ENCODE data around the gene PSMC3.

PSMC3 gene

DNA sequence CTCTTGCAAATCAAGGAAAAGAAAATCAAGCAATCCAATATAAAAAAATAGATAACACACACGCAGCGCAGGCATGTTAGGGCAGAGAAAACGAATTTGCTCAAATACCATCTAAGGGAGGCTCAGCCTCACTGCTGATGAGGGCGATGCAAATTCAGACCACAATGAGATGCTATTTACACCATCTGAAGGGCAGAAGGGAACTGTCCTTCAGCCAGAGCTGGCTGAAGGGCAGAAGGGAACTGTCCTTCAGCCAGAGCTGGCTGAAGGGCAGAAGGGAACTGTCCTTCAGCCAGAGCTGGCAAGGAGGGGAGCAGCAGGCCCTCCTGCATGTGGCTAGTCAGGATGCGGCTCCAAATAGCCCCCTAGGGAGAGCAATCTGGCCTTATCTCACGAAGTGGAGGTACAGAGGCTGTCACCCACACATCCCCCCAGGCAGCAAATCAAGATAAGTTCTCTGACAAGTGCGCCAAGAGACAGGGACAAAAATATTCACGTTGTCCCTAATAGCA lies 25.4 kb downstream of the PSMC3 start:
- Histone ChIP-seq H3K27ac (ENCODE audit: low read depth, low read length, severe bottlenecking) (peak overlapping the region; percentile 72), H3K4me3 (ENCODE audit: extremely low read depth, insufficient read depth, low read length, poor library complexity, severe bottlenecking) (no peak overlapping the region), H3K36me3 (ENCODE audit: control insufficient read depth, insufficient read depth, low read length) (no peaks in the 10 kb centered on the region), H3K4me1 (ENCODE audit: control insufficient read depth, insufficient read depth, low read length, poor library complexity, severe bottlenecking) (peaks cover 9% of the 10 kb centered on the region), H3K9me3 (ENCODE audit: control insufficient read depth, low read length) (no peaks in the 10 kb centered on the region)
- 9 to 11% methylated on average over 4 to 5 of the region's 8 CpGs for WGBS, 2 experiments (ENCODE audit: insufficient coverage in 2 of 2)

DNA sequence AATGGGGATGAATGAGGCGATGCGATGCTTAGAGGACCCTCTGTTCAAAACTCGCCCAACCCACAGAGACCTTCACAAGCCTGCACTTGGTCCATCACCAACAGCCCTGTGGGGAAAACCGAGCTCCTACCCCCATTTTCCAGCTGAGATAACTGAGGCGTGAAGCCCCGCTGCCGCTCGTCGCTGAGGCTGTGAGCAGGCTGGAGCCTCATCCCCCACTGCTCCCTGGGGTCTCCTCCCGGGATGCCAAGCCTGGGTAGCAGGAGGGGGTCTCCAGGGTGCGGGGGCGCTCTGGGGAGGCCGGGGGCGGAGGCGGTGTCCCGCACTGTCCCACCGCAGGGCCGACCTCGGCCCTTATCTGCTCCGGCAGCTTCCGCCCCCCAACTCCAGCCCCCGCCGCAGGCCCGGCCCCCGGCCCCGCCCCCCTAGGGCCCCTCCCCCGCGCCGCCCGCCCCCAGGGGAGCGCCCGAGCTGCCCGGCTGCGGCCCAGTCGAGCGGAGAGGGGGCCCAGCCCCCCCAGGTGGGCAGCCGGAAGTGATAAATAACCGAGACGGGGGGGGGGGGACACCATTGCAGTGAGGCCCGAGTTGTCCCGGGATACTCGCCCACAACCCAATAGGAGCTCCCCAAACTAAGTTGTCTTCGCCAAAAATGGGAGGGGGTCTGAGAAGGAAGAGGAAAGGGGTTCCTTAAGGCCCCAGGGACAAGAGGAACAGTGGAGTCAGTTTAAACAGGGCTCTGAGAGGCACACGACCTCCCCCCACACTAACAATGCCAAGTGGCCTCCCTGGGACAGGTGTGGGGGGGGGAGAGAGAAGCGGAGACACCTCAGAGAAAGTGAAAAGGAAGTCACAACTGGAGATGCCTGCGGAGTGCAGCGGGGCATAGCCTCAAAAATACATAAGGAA lies 26.1 kb downstream of the PSMC3 start:
- peaks cover 9% of the 10 kb centered on the region for H3K4me1 ChIP-seq (ENCODE audit: control insufficient read depth, insufficient read depth, low read length, poor library complexity, severe bottlenecking)
- H3K4me3 ChIP-seq (ENCODE audit: extremely low read depth, insufficient read depth, low read length, poor library complexity, severe bottlenecking): peak overlapping the region; percentile 31
- no peaks in the 10 kb centered on the region for H3K36me3 ChIP-seq (ENCODE audit: control insufficient read depth, insufficient read depth, low read length)
- WGBS, 2 experiments (ENCODE audit: insufficient coverage in 2 of 2): 20 to 35% methylated on average over 6 to 11 of the region's 47 CpGs
- H3K27ac ChIP-seq (ENCODE audit: low read depth, low read length, severe bottlenecking): peak overlapping the region; percentile 72
- H3K9me3 ChIP-seq (ENCODE audit: control insufficient read depth, low read length): no peaks in the 10 kb centered on the region

DNA sequence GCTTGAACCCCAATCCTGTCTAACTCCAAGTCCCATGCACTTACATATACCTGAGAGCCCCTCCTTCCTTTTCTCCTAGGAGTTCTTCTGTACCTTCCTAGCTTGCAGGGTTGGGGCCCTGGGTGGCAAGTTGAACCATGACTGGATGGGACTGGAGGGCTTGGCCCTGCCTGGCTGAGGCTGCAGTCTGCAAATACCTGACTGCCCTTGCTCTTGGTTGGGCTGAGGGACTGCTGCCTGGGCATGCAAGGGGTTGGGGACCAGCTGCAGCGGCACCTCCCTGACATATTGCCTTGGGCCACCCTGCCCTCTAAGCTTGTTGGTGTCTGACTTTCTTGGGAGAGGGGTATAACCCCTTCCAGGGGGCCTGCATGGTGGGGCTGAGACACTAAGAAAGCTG lies 27.7 kb downstream of the PSMC3 start:
- 100% methylated on average over 1 of the region's 1 CpG for WGBS, 2 experiments (ENCODE audit: insufficient coverage in 2 of 2)

DNA sequence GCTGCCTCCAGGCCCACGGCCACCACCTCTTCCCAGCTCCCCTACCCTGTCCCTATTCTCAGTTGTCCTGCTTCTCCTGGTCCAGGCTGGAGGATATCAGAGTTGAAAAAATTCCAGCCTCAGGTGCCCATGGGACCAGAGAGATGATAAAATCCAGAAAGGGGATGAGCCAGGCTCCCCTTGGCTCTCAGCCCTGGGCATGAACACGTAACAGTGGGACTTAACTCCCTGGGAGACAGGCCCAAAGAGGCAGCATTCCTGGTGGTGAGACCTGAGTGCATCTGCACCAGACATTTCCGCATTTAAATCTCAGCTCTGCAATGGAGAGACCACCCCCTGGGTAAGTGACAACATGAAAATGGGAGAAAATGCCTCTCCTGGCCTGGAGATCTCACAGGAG lies 28.2 kb downstream of the PSMC3 start:
- H3K4me1 ChIP-seq (ENCODE audit: control insufficient read depth, insufficient read depth, low read length, poor library complexity, severe bottlenecking): peaks cover 29% of the 10 kb centered on the region
- 74 to 94% methylated on average over 3 of the region's 3 CpGs for WGBS, 2 experiments (ENCODE audit: insufficient coverage in 2 of 2)

More for the DNA sequence above, 27.7 kb downstream of the PSMC3 start:
- Histone ChIP-seq H3K36me3 (ENCODE audit: control insufficient read depth, insufficient read depth, low read length) (no peaks in the 10 kb centered on the region), H3K9me3 (ENCODE audit: control insufficient read depth, low read length) (no peaks in the 10 kb centered on the region), H3K4me3 (ENCODE audit: extremely low read depth, insufficient read depth, low read length, poor library complexity, severe bottlenecking) (no peak overlapping the region), H3K27ac (ENCODE audit: low read depth, low read length, severe bottlenecking) (no peak overlapping the region), H3K4me1 (ENCODE audit: control insufficient read depth, insufficient read depth, low read length, poor library complexity, severe bottlenecking) (peaks cover 24% of the 10 kb centered on the region)

DNA sequence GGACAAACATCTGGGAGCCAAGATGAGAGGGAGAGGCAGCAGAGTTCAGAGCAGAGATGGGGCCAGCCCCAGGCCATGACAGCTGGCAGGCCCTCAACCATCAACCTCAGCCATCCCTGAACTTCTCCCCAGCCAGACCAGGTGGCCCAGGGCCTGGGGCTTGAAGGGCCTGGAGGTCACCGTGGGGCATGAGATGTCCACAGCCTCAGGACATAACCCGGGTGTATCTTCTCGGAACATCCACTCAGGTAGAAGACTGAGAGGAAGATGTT lies 30.3 kb downstream of the PSMC3 start:
- Histone ChIP-seq H3K9me3 (ENCODE audit: control insufficient read depth, low read length) (no peaks in the 10 kb centered on the region), H3K4me3 (ENCODE audit: extremely low read depth, insufficient read depth, low read length, poor library complexity, severe bottlenecking) (no peak overlapping the region), H3K36me3 (ENCODE audit: control insufficient read depth, insufficient read depth, low read length) (no peaks in the 10 kb centered on the region), H3K4me1 (ENCODE audit: control insufficient read depth, insufficient read depth, low read length, poor library complexity, severe bottlenecking) (peaks cover 45% of the 10 kb centered on the region), H3K27ac (ENCODE audit: low read depth, low read length, severe bottlenecking) (no peak overlapping the region)
- 83 to 95% methylated on average over 2 to 3 of the region's 3 CpGs for WGBS, 2 experiments (ENCODE audit: insufficient coverage in 2 of 2)

More for the DNA sequence above, 28.2 kb downstream of the PSMC3 start:
- H3K9me3 ChIP-seq (ENCODE audit: control insufficient read depth, low read length): no peaks in the 10 kb centered on the region
- H3K36me3 ChIP-seq (ENCODE audit: control insufficient read depth, insufficient read depth, low read length): no peaks in the 10 kb centered on the region
- no peak overlapping the region for H3K4me3 ChIP-seq (ENCODE audit: extremely low read depth, insufficient read depth, low read length, poor library complexity, severe bottlenecking)
- no peak overlapping the region for H3K27ac ChIP-seq (ENCODE audit: low read depth, low read length, severe bottlenecking)

DNA sequence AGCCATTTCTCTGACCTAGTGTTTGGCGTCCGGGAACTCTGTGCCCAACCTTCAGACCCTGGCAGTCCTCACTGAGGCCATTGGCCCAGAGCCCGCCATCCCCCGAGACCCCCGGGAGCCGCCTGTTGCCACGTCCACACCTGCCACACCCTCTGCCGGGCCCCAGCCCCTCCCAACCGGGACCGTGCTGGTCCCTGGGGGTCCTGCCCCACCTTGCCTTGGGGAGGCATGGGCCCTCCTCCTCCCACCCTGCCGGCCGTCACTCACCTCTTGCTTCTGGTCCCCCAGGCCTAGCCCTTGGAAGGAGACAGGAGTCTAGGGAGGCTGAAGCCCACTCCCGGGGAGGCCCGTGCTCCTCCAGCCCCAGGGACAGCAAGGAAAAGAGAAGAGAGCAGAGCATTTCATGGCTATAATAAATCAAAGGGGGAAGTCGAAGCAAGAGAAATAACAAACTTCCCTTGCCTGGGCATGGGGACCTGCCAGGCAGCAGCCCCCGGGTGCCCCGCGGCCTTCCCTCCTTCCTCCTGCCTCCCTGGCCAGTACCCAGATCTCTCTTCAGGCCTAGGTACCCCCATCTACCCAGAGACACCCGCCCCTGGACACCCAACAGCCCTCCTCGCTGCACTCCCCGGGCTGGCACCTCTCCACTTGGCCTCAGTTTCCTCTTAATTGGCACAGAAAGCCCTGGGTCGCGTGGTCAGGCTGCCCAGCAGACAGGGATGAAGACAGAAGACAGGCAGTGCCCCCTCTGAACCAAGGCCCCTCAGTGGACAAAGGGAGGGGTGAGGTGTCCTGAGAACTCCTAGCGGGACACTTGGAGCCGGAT lies 30.8 kb downstream of the PSMC3 start:
- H3K27ac ChIP-seq (ENCODE audit: low read depth, low read length, severe bottlenecking): peak overlapping the region; percentile 33
- WGBS, 2 experiments (ENCODE audit: insufficient coverage in 2 of 2): 96 to 97% methylated on average over 11 to 21 of the region's 25 CpGs
- H3K9me3 ChIP-seq (ENCODE audit: control insufficient read depth, low read length): no peaks in the 10 kb centered on the region
- no peaks in the 10 kb centered on the region for H3K36me3 ChIP-seq (ENCODE audit: control insufficient read depth, insufficient read depth, low read length)
- H3K4me1 ChIP-seq (ENCODE audit: control insufficient read depth, insufficient read depth, low read length, poor library complexity, severe bottlenecking): peaks cover 45% of the 10 kb centered on the region
- H3K4me3 ChIP-seq (ENCODE audit: extremely low read depth, insufficient read depth, low read length, poor library complexity, severe bottlenecking): no peak overlapping the region

DNA sequence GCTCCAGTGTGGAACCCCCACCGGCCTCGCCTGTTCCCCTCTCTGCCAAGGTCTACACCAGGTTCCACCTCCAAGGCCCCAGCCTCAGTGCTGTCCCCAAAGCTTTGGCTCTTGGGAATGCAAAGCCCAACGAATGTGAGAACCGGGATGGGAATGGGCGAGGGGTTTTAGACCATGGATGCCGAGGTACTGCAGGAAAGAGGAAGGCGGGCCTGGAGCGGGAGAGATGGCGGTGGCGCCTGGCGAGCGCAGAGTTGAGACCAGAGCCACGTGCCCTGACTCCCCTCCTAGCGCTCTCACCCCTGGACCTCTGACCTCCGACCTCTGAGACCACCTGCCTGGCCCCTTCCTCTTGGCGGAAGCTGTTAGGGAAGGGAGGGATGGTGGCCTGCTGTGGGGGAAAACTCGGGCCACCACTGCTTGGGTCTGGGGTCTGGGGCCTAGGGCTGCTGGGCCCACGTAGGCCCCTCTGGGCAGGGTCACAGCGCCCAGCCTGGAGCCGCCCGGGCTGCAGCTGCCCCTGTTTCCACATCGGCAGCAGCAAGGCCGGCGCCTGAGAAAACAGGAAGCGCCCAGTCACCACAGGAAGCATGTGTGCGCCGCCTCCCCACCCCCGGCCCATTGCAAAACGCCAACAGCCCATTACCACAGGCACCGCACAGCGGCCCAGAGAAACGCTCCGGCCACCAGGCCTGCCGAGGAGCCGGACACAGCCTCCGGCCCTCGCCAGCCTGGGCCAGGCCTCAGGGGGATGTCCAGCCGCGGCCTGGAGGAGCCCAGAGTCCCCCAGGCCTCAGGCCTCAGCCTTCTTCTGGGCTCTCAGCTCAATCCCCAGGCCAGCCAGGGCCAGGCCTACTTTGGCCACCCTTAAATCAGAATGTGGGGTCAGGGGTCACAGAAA lies 31.7 kb downstream of the PSMC3 start:
- H3K27ac ChIP-seq (ENCODE audit: low read depth, low read length, severe bottlenecking): peak overlapping the region; percentile 47
- no peaks in the 10 kb centered on the region for H3K36me3 ChIP-seq (ENCODE audit: control insufficient read depth, insufficient read depth, low read length)
- WGBS, 2 experiments (ENCODE audit: insufficient coverage in 2 of 2): 86 to 94% methylated on average over 26 to 29 of the region's 39 CpGs
- peaks cover 40% of the 10 kb centered on the region for H3K4me1 ChIP-seq (ENCODE audit: control insufficient read depth, insufficient read depth, low read length, poor library complexity, severe bottlenecking)
- H3K9me3 ChIP-seq (ENCODE audit: control insufficient read depth, low read length): no peaks in the 10 kb centered on the region
- H3K4me3 ChIP-seq (ENCODE audit: extremely low read depth, insufficient read depth, low read length, poor library complexity, severe bottlenecking): no peak overlapping the region

DNA sequence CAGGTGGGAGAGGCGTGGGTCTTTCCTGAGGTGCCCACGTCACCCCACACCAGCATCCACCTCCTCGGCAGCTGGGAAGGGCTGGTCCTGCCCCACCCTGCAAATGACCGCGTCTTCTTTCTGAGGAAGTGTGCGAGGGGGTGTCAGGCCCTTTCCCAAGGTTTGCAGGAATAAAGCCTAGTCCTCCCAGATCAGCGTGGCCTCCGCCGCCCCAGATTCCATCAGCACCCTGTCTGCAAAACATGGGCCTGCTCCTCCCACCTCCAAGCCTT lies 32.3 kb downstream of the PSMC3 start:
- Histone ChIP-seq H3K4me1 (ENCODE audit: control insufficient read depth, insufficient read depth, low read length, poor library complexity, severe bottlenecking) (peaks cover 40% of the 10 kb centered on the region), H3K27ac (ENCODE audit: low read depth, low read length, severe bottlenecking) (peak overlapping the region; percentile 47), H3K36me3 (ENCODE audit: control insufficient read depth, insufficient read depth, low read length) (no peaks in the 10 kb centered on the region), H3K4me3 (ENCODE audit: extremely low read depth, insufficient read depth, low read length, poor library complexity, severe bottlenecking) (no peak overlapping the region), H3K9me3 (ENCODE audit: control insufficient read depth, low read length) (no peaks in the 10 kb centered on the region)
- WGBS, 2 experiments (ENCODE audit: insufficient coverage in 2 of 2): 91 to 94% methylated on average over 8 to 9 of the region's 9 CpGs

DNA sequence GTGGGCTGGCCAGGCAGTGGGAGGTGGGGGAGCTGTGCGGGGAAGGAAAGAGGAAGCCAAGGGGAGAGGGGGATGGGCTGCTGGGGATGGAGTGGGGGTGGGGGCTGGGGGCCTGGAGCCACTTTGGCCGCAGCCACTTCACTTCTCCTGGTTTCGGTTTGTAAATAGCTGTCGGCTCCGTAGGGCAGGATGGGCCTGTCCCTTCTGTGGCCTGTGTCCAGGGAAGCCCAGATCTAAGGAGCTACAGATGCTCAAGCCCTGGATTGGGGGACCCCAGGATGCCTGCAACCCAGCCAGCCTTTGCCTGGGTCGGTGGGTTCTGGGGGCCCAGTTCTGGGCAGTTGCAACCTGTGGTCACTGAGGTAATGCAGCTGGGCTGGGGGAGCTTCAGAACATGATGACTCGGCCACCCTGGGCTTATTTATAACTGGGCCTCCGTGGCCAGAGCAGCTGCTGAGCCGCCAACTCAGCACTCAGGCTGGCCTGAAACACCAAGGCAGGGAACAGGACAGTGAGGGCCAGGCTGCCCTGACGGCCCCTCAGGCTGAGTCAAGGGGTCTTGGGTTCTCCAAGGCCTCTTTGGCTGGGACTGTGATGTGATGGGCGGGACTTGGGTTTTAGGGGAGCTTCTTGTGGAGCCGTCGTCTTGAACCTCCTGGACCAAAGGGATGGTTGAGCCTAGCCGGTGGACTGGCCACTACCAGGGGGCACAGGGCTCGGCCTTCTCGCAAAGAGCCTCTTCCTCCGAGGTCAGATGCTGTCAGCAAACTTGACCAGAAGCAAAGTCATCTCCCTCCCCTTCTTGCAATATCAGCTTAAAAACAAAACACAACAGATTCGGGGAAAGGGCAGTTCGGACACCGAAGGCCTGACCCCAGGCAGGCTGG lies 32.8 kb downstream of the PSMC3 start:
- Histone ChIP-seq H3K27ac (ENCODE audit: low read depth, low read length, severe bottlenecking) (peak overlapping the region; percentile 47), H3K9me3 (ENCODE audit: control insufficient read depth, low read length) (no peaks in the 10 kb centered on the region), H3K36me3 (ENCODE audit: control insufficient read depth, insufficient read depth, low read length) (no peaks in the 10 kb centered on the region), H3K4me1 (ENCODE audit: control insufficient read depth, insufficient read depth, low read length, poor library complexity, severe bottlenecking) (peaks cover 40% of the 10 kb centered on the region), H3K4me3 (ENCODE audit: extremely low read depth, insufficient read depth, low read length, poor library complexity, severe bottlenecking) (no peak overlapping the region)
- WGBS, 2 experiments (ENCODE audit: insufficient coverage in 2 of 2): 86 to 93% methylated on average over 12 to 19 of the region's 20 CpGs

All from mesodermal cell (in vitro differentiated cells).